ENCODE results near the gene EEIG2.

GRCh38 chr1:108560874-108561459, 1.1 kb downstream of the EEIG2 start:
- TF ChIP-seq, protein P1, sequence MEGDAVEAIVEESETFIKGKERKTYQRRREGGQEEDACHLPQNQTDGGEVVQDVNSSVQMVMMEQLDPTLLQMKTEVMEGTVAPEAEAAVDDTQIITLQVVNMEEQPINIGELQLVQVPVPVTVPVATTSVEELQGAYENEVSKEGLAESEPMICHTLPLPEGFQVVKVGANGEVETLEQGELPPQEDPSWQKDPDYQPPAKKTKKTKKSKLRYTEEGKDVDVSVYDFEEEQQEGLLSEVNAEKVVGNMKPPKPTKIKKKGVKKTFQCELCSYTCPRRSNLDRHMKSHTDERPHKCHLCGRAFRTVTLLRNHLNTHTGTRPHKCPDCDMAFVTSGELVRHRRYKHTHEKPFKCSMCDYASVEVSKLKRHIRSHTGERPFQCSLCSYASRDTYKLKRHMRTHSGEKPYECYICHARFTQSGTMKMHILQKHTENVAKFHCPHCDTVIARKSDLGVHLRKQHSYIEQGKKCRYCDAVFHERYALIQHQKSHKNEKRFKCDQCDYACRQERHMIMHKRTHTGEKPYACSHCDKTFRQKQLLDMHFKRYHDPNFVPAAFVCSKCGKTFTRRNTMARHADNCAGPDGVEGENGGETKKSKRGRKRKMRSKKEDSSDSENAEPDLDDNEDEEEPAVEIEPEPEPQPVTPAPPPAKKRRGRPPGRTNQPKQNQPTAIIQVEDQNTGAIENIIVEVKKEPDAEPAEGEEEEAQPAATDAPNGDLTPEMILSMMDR (IDR thresholded peaks at IDR 0.05): peak in 1 of 4 experiments; percentile 9
- no peak for TF ChIP-seq POLR2AphosphoS5 (IDR thresholded peaks at IDR 0.05)

All from prostate gland (tissue), 2 donors.